GM23338 (cell line): ENCODE data around the gene RASIP1. TPM values are rescaled to one million over a fixed set of nuclear protein-coding genes. Genes with fewer than 3 reads are reported as not detected.
A peak's percentile ranks its signal among the peaks of the same experiment; 100 is the strongest.

Source experiments
- ATAC-seq: fragments of 200-7000 bp; cut with Tn5 transposase; 3 replicates; pipeline ENCODE4 v1.9.1; 2020
- DNase-seq: peaks from one replicate; pipeline ENCODE4 v3.0.0-alpha.2; 2015; ENCODE audit warnings: low spot score
- H2AFZ ChIP-seq: fragments of 200-600 bp; sonication (generic); 2 replicates; pipeline ENCODE4 v1.8.0; 2016; ENCODE audit warnings: antibody characterized with exemption, mild to moderate bottlenecking, moderate library complexity
- H3F3A ChIP-seq: fragments of 200-600 bp; sonication (generic); replicated peaks from 2 replicates; pipeline ENCODE4 v1.8.0; 2017; ENCODE audit warnings: antibody characterized with exemption, mixed run types, low read depth
- H3K27ac ChIP-seq: fragments of 200-600 bp; sonication (generic); 2 replicates; pipeline ENCODE4 v1.6.1; 2016; ENCODE audit warnings: low read depth
- H3K27me3 ChIP-seq: fragments of 200-600 bp; sonication (generic); 2 replicates; pipeline ENCODE4 v1.8.0; 2016; ENCODE audit warnings: mild to moderate bottlenecking, mixed run types, moderate library complexity; ENCODE audit not compliant: insufficient read depth
- H3K36me3 ChIP-seq: fragments of 200-600 bp; sonication (generic); 2 replicates; pipeline ENCODE4 v1.8.0; 2016; ENCODE audit warnings: mild to moderate bottlenecking; ENCODE audit not compliant: insufficient read depth
- H3K4me1 ChIP-seq: fragments of 200-600 bp; sonication (generic); 2 replicates; pipeline ENCODE4 v1.8.0; 2016; ENCODE audit warnings: mild to moderate bottlenecking, moderate library complexity; ENCODE audit not compliant: insufficient read depth
- H3K4me2 ChIP-seq: fragments of 200-600 bp; sonication (generic); 2 replicates; pipeline ENCODE4 v1.7.1; 2017; ENCODE audit warnings: mixed run types
- H3K4me3 ChIP-seq: fragments of 200-600 bp; sonication (generic); 2 replicates; pipeline ENCODE4 v1.6.1; 2016; ENCODE audit warnings: mixed run types
- H3K79me2 ChIP-seq: fragments of 200-600 bp; sonication (generic); replicated peaks from 2 replicates; pipeline ENCODE4 v1.8.0; 2017; ENCODE audit warnings: mild to moderate bottlenecking; ENCODE audit not compliant: insufficient read depth
- H3K9me2 ChIP-seq: fragments of 200-600 bp; sonication (generic); 2 replicates; pipeline ENCODE4 v1.8.0; 2017; ENCODE audit not compliant: insufficient read depth
- H4K20me1 ChIP-seq: fragments of 200-600 bp; sonication (generic); replicated peaks from 2 replicates; pipeline ENCODE4 v1.8.0; 2017; ENCODE audit warnings: mild to moderate bottlenecking; ENCODE audit not compliant: insufficient read depth
- H3K27ac Mint-ChIP-seq: 2 replicates; pipeline ENCODE4 v1.8.0; 2020; ENCODE audit warnings: inconsistent platforms, mild to moderate bottlenecking, moderate library complexity, mixed read lengths
- H3K27me3 Mint-ChIP-seq: 3 replicates; pipeline ENCODE4 v1.8.0; 2022; ENCODE audit warnings: low read depth, mild to moderate bottlenecking, moderate library complexity, mixed read lengths, inconsistent platforms; ENCODE audit not compliant: insufficient read depth, poor library complexity
- H3K36me3 Mint-ChIP-seq: 3 replicates; pipeline ENCODE4 v1.8.0; 2021; ENCODE audit warnings: low read depth, mild to moderate bottlenecking, inconsistent platforms, moderate library complexity, mixed read lengths
- H3K4me1 Mint-ChIP-seq: 3 replicates; pipeline ENCODE4 v1.8.0; 2020; ENCODE audit warnings: mild to moderate bottlenecking, inconsistent platforms, mixed read lengths
- H3K4me3 Mint-ChIP-seq: 3 replicates; pipeline ENCODE4 v1.8.0; 2021; ENCODE audit warnings: moderate library complexity, mild to moderate bottlenecking, inconsistent platforms, mixed read lengths
- H3K9me3 Mint-ChIP-seq: 3 replicates; pipeline ENCODE4 v1.8.0; 2020; ENCODE audit warnings: moderate library complexity, mild to moderate bottlenecking, inconsistent platforms, mixed read lengths
- POLR2AphosphoS5 ChIP-seq: IDR thresholded peaks from 2 replicates; pipeline ENCODE4 v1.6.1; 2016; ENCODE audit warnings: antibody characterized with exemption, low read depth
- ZNF462 ChIP-seq: fragments of 250-450 bp; sonication (Bioruptor Pico); IDR thresholded peaks from 2 replicates; pipeline ENCODE4 v1.5.0; 2020; ENCODE audit warnings: mild to moderate bottlenecking, moderate library complexity
- polyA plus RNA-seq: library from polyadenylated mRNA; unstranded; fragments of >200 nt; fragmentation: Nextera tagmentation; extraction: Ambion mirVana; gene quantifications from 2 replicates; pipeline ENCODE4 v1.2.1, GENCODE V29; 2016
- total RNA-seq: library from RNA; depleted of rRNA; stranded (reverse); fragments of >200 nt; shearing (Covaris generic); gene quantifications from 2 replicates; pipeline ENCODE4 v1.2.3, GENCODE V29; 2014

RASIP1 gene
- total and polyA plus RNA-seq, 2 experiments from 2014 or later, result 9.2 to 14.8 TPM

DNA sequence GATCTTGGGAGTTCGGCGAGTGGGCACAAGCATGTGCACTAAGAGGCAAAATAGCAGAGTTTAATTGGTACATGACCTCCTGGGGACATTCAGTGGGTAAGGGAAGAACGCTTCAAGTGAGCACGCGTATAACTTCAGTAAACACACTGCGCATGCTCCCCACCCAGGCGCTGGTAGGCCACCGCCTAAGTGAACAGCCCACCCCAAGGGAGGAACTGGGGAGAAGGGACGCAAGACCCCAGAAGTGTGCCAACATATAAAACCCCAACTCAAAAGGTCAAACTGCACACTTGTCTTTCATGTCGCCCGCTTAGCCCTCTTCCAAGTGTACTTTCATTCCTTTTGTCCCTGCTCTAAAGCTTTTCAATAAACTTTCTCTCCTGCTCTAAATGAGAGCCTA is 57.1 kb downstream of the RASIP1 start:
- Mint-ChIP-seq H3K27ac (no peak overlapping the region), H3K9me3 (no peaks in the 10 kb centered on the region), H3K4me3 (no peak overlapping the region), H3K36me3 (no peaks in the 10 kb centered on the region), H3K27me3 (no peaks in the 10 kb centered on the region), H3K4me1 (no peaks in the 10 kb centered on the region)
- Histone ChIP-seq H4K20me1 (no peaks in the 10 kb centered on the region), H3F3A (no peaks in the 10 kb centered on the region), H2AFZ (peak overlapping the region; percentile 43; the same call in 1 of the 2 replicates), H3K27ac (no peak overlapping the region), H3K4me2 (no peak overlapping the region), H3K27me3 (no peaks in the 10 kb centered on the region), H3K79me2 (no peaks in the 10 kb centered on the region), H3K9me2 (no peaks in the 10 kb centered on the region), H3K4me3 (no peak overlapping the region), H3K36me3 (no peaks in the 10 kb centered on the region), H3K4me1 (no peaks in the 10 kb centered on the region)
- DNase-seq (no peak), ATAC-seq (no peak)
- no peak for TF ChIP-seq ZNF462

DNA sequence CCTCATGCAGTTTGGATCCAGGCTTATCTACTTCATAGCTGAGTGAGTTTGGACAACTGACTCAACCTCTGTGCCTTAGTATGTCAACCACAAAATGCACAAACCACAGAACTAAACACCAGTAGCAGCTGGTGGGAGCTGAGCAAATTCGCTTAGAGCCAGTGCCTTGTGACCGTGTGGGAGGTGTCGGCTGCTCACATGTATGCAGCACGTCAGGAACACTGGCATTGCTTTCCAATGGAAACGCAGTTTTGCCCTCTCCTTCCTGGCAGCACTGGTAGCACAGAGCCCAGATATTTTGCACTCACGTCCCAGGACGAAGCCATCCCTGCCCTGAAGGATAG is 59.3 kb downstream of the RASIP1 start:
- H3K36me3 Mint-ChIP-seq, result no peaks in the 10 kb centered on the region
- Histone ChIP-seq H3K36me3 (no peaks in the 10 kb centered on the region), H3K4me1 (no peaks in the 10 kb centered on the region), H3F3A (no peaks in the 10 kb centered on the region), H4K20me1 (no peaks in the 10 kb centered on the region), H3K27ac (no peak overlapping the region), H3K79me2 (no peaks in the 10 kb centered on the region), H3K4me3 (no peak overlapping the region), H3K4me2 (no peak overlapping the region), H3K27me3 (no peaks in the 10 kb centered on the region), H2AFZ (no peak overlapping the region; the same call in 1 of the 2 replicates), H3K9me2 (no peaks in the 10 kb centered on the region)
- H3K9me3 Mint-ChIP-seq, result no peaks in the 10 kb centered on the region
- H3K4me3 Mint-ChIP-seq, result no peak overlapping the region
- TF ChIP-seq ZNF462 (no peak), POLR2AphosphoS5 (no peak)
- DNase-seq, result no peak
- H3K4me1 Mint-ChIP-seq, result no peaks in the 10 kb centered on the region
- peaks cover 2% of the 10 kb centered on the region for H3K27me3 Mint-ChIP-seq
- no peak overlapping the region for H3K27ac Mint-ChIP-seq
- no peak for ATAC-seq
